Measurements from ENCODE around the gene CCDC93.

Gene CCDC93

GRCh38 chr2:117918608-117919007, 95.3 kb downstream of the CCDC93 start:
- no peak for DNase-seq (ENCODE audit: low read depth in 2 of 3, low spot score in 2 of 3)

- no peak for DNase-seq (ENCODE audit: low read depth in 2 of 3, low spot score in 2 of 3)
These were observed 96.5 kb downstream of the CCDC93 start for GRCh38 chr2:117917223-117917917.

DNA sequence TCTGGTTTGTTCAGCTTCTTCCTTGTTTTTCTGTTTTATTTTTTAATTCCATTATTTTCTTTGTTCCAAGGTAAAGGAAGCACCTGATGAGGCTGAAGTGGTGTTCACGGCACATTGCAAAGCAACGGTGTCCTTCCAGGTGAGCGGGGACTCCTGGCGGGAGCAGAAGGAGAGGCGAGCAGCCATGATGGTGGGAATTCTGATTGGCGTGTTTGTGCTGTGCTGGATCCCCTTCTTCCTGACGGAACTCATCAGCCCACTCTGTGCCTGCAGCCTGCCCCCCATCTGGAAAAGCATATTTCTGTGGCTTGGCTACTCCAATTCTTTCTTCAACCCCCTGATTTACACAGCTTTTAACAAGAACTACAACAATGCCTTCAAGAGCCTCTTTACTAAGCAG, 110.9 kb downstream of the CCDC93 start:
- DNase-seq (ENCODE audit: low read depth in 2 of 3, low spot score in 2 of 3): no peak

DNA sequence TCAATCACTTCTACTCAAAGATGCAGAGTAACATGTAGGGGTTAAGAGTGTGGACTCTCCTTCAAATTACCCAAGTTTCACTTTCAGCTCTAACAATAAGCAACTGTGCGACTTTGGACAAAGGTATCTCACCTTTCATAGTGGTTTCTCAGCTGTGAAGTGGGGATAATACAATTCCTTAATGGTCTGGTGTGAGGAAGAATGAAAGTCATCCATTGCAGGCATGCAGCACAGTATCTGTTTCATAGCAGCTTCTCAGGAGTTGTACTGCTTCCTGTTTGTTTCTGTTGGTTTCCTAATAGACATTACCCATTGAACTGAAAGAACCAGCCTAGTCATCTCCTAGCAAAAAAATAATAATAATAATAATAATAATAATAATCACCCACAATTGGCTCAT, 125.0 kb downstream of the CCDC93 start:
- DNase-seq (ENCODE audit: low read depth in 2 of 3, low spot score in 2 of 3): no peak

DNA sequence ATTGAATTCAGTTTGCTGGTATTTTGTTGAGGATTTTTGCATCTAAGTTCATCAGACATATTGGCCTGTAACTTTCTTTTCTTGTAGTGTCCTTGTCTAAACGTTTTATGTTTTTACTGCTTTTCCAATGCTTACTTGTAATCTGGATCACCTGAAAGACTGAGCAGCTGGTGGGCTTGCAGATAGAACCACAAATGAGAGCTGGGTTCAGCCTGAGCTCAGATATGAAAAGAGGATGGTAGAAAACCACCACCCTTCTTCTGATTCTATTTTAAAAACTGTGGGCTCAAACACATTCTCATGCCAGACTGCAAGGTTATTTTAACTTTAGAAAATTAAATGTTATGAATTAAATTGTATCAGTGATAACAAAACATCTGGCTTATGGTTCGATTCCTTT, 128.6 kb downstream of the CCDC93 start:
- DNase-seq (ENCODE audit: low read depth in 2 of 3, low spot score in 2 of 3): no peak

DNA sequence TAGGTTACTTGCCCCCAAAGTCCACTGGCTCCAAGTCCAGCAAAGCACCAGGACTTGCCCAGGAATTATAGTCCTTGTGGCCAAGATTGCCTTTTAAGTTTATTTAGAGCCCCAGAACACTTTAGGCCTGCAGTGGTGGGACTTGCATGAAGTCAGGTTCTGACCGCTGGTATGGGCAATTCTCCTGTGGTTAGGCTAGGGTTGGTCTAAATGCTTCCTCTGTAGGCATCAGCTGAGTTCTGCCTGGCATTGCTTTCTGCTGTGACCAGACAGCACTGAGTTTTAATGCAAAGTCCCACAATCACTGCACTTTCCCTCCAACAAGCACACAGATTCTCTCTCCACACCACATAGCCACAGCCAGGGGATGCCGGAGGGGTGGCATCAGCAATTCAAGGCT, 134.9 kb downstream of the CCDC93 start:
- DNase-seq (ENCODE audit: low read depth in 2 of 3, low spot score in 2 of 3): no peak

- no peak for DNase-seq (ENCODE audit: low read depth in 2 of 3, low spot score in 2 of 3)
These were observed 138.1 kb downstream of the CCDC93 start for GRCh38 chr2:117875786-117876185.
